Measurements from ENCODE around the gene GFOD1.

The GFOD1 gene

GRCh38 chr6:13412639-13413465, 74.5 kb downstream of the GFOD1 start:
- Histone ChIP-seq H3K4me2 (no peak overlapping the region), H3K9me3 (replicated peaks in 1 of 11) (peaks cover 0 to 20% (median 12%) of the 10 kb centered on the region in 11 experiments; a peak in 15 of 22 replicates), H3K36me3 (peaks cover 0 to 16% (median 5%) of the 10 kb centered on the region in 11 experiments; a peak in 3 of 22 replicates), H3K27me3 (no peaks in the 10 kb centered on the region), H3K9ac (no peak overlapping the region), H3K4me3 (no peak overlapping the region), H3K4me1 (peaks cover 0 to 3% (median 0%) of the 10 kb centered on the region in 10 experiments; a peak in 4 of 20 replicates), H3K27ac (no peak overlapping the region), H4K20me1 (peaks cover 0 to 36% (median 0%) of the 10 kb centered on the region in 11 experiments; a peak in 4 of 22 replicates)
- no peak for TF ChIP-seq Cebpa-rat (IDR thresholded peaks at IDR 0.05)

- Histone ChIP-seq H3K9me3 (replicated peaks in 1 of 11) (peaks cover 0 to 24% (median 16%) of the 10 kb centered on the region in 11 experiments; a peak in 15 of 22 replicates), H3K36me3 (peaks cover 0 to 16% (median 5%) of the 10 kb centered on the region in 11 experiments; a peak in 3 of 22 replicates), H3K4me2 (no peak overlapping the region), H3K4me1 (peaks cover 0 to 5% (median 0%) of the 10 kb centered on the region in 10 experiments; a peak in 3 of 20 replicates), H3K4me3 (no peak overlapping the region), H3K27ac (no peak overlapping the region), H3K27me3 (no peaks in the 10 kb centered on the region), H4K20me1 (peaks cover 0 to 36% (median 0%) of the 10 kb centered on the region in 11 experiments; a peak in 4 of 22 replicates), H3K9ac (no peak overlapping the region)
- no peak for TF ChIP-seq Cebpa-rat (IDR thresholded peaks at IDR 0.05)
These were observed 75.2 kb downstream of the GFOD1 start for GRCh38 chr6:13412211-13412610.

GRCh38 chr6:13411484-13411883, 75.9 kb downstream of the GFOD1 start:
- Histone ChIP-seq H3K4me1 (peaks cover 0 to 9% (median 0%) of the 10 kb centered on the region in 10 experiments; a peak in 3 of 20 replicates), H3K4me3 (no peak overlapping the region), H4K20me1 (peaks cover 0 to 36% (median 0%) of the 10 kb centered on the region in 11 experiments; a peak in 4 of 22 replicates), H3K27ac (no peak overlapping the region), H3K36me3 (peaks cover 0 to 15% (median 5%) of the 10 kb centered on the region in 11 experiments; a peak in 3 of 22 replicates), H3K27me3 (no peaks in the 10 kb centered on the region), H3K9me3 (replicated peaks in 1 of 11) (peaks cover 0 to 24% (median 15%) of the 10 kb centered on the region in 11 experiments; a peak in 16 of 22 replicates), H3K9ac (no peak overlapping the region), H3K4me2 (no peak overlapping the region)
- no peak for TF ChIP-seq Cebpa-rat (IDR thresholded peaks at IDR 0.05)

GRCh38 chr6:13409991-13410390, 77.4 kb downstream of the GFOD1 start:
- H3K27ac ChIP-seq: no peak overlapping the region
- no peak overlapping the region for H3K4me2 ChIP-seq
- H3K9me3 ChIP-seq (replicated peaks in 1 of 11): peaks cover 0 to 15% (median 8%) of the 10 kb centered on the region in 11 experiments; a peak in 9 of 22 replicates
- no peak overlapping the region for H3K4me3 ChIP-seq
- H3K27me3 ChIP-seq: no peaks in the 10 kb centered on the region
- TF ChIP-seq Cebpa-rat (IDR thresholded peaks at IDR 0.05): no peak
- H3K9ac ChIP-seq: no peak overlapping the region
- H3K36me3 ChIP-seq: peaks cover 0 to 9% (median 0%) of the 10 kb centered on the region in 11 experiments; a peak in 1 of 22 replicates
- peaks cover 0 to 36% (median 0%) of the 10 kb centered on the region in 11 experiments; a peak in 4 of 22 replicates for H4K20me1 ChIP-seq
- peaks cover 0 to 9% (median 0%) of the 10 kb centered on the region in 10 experiments; a peak in 4 of 20 replicates for H3K4me1 ChIP-seq

GRCh38 chr6:13407709-13408695, 79.4 kb downstream of the GFOD1 start:
- H3K9me3 ChIP-seq (replicated peaks in 1 of 11): peaks cover 0 to 15% (median 8%) of the 10 kb centered on the region in 11 experiments; a peak in 9 of 22 replicates
- H3K4me3 ChIP-seq: no peak overlapping the region
- H3K36me3 ChIP-seq: 0 out of 22 replicates have a peak, but pooled peaks cover 0 to 9% (median 0%) of the 10 kb centered on the region in 11 experiments
- TF ChIP-seq Cebpa-rat (IDR thresholded peaks at IDR 0.05): peak in 2 of 11 experiments; percentile 16 to 44; a peak in 2 of 22 replicates
- H3K9ac ChIP-seq: no peak overlapping the region
- peak overlapping the region in 4 of 11 experiments; percentile 6 to 30 (median 11); a peak in 1 of 22 replicates for H3K4me2 ChIP-seq
- H4K20me1 ChIP-seq: peaks cover 0 to 20% (median 0%) of the 10 kb centered on the region in 11 experiments; a peak in 2 of 22 replicates
- H3K4me1 ChIP-seq: peaks cover 0 to 10% (median 6%) of the 10 kb centered on the region in 10 experiments; a peak in 7 of 20 replicates
- H3K27me3 ChIP-seq: no peaks in the 10 kb centered on the region
- H3K27ac ChIP-seq: no peak overlapping the region

GRCh38 chr6:13407368-13407708, 80.1 kb downstream of the GFOD1 start:
- Histone ChIP-seq H3K4me3 (no peak overlapping the region), H3K27ac (no peak overlapping the region), H3K9ac (no peak overlapping the region), H3K4me2 (peak overlapping the region in 5 of 11 experiments; percentile 2 to 30 (median 9); a peak in 1 of 22 replicates), H3K36me3 (0 out of 22 replicates have a peak, but pooled peaks cover 0 to 9% (median 0%) of the 10 kb centered on the region in 11 experiments), H3K9me3 (replicated peaks in 1 of 11) (peaks cover 0 to 15% (median 8%) of the 10 kb centered on the region in 11 experiments; a peak in 9 of 22 replicates), H3K27me3 (no peaks in the 10 kb centered on the region), H4K20me1 (peaks cover 0 to 20% (median 0%) of the 10 kb centered on the region in 11 experiments; a peak in 2 of 22 replicates), H3K4me1 (peaks cover 0 to 10% (median 6%) of the 10 kb centered on the region in 10 experiments; a peak in 7 of 20 replicates)
- no peak for TF ChIP-seq Cebpa-rat (IDR thresholded peaks at IDR 0.05)

GRCh38 chr6:13406781-13407180, 80.6 kb downstream of the GFOD1 start:
- Histone ChIP-seq H3K36me3 (0 out of 22 replicates have a peak, but pooled peaks cover 0 to 9% (median 0%) of the 10 kb centered on the region in 11 experiments), H3K27me3 (no peaks in the 10 kb centered on the region), H3K9ac (no peak overlapping the region), H3K9me3 (replicated peaks in 1 of 11) (peaks cover 0 to 15% (median 8%) of the 10 kb centered on the region in 11 experiments; a peak in 9 of 22 replicates), H3K27ac (no peak overlapping the region), H3K4me3 (no peak overlapping the region), H3K4me1 (peaks cover 0 to 10% (median 6%) of the 10 kb centered on the region in 10 experiments; a peak in 7 of 20 replicates), H3K4me2 (peak overlapping the region in 4 of 11 experiments; percentile 2 to 30 (median 10); a peak in 2 of 22 replicates), H4K20me1 (peaks cover 0 to 20% (median 0%) of the 10 kb centered on the region in 11 experiments; a peak in 2 of 22 replicates)
- no peak for TF ChIP-seq Cebpa-rat (IDR thresholded peaks at IDR 0.05)
